H1 (cell line): Measurements from ENCODE around the gene RPS21. TPM values are rescaled to one million over a fixed set of nuclear protein-coding genes. Genes with fewer than 3 reads are reported as not detected.

Experiments
- CTCF ChIA-PET: fragments of 300-600 bp; sonication (Branson Sonifier 250); formaldehyde crosslinking; loops from one replicate; lab custom pipeline; 2021; ENCODE audit not compliant: partially characterized antibody; lab: Charles Lee
- POLR2A ChIA-PET: fragments of 300-600 bp; sonication (Branson Sonifier 250); formaldehyde crosslinking; loops from one replicate; lab custom pipeline; 2021; ENCODE audit warnings: inconsistent platforms; ENCODE audit not compliant: partially characterized antibody; lab: Charles Lee
- DNase-seq, 2 experiments: peaks; one replicate each; pipeline versions ENCODE4 v3.0.0 to v3.0.0-alpha.2; 2010 to 2022; ENCODE audit warnings: low spot score in 2 of 2, low read depth in 1 of 2, mixed read lengths in 1 of 2
- FAIRE-seq: peaks from 2 replicates; lab custom pipeline; 2011; peaks lifted over from hg19 to GRCh38; lab: Jason Lieb, UNC
- H2AFZ ChIP-seq: 2 replicates; pipeline ENCODE4 v1.8.1; 2012; ENCODE audit warnings: low read length, inconsistent platforms
- H2AK5ac ChIP-seq: 2 replicates; pipeline ENCODE4 v1.6.1; 2013; ENCODE audit warnings: low read depth, low read length
- H2BK120ac ChIP-seq: replicated peaks from 2 replicates; pipeline ENCODE3; 2013; ENCODE audit warnings: low read depth, low read length, inconsistent platforms
- H2BK12ac ChIP-seq: 2 replicates; pipeline ENCODE4 v1.6.1; 2013; ENCODE audit warnings: low read depth, low read length
- H2BK15ac ChIP-seq: 2 replicates; pipeline ENCODE4 v1.6.1; 2013; ENCODE audit warnings: low read length
- H2BK20ac ChIP-seq: 2 replicates; pipeline ENCODE4 v1.6.1; 2013; ENCODE audit warnings: low read length
- H2BK5ac ChIP-seq: 2 replicates; pipeline ENCODE4 v1.6.1; 2013; ENCODE audit warnings: low read depth, low read length
- H3K14ac ChIP-seq: 2 replicates; pipeline ENCODE4 v1.6.1; 2013; ENCODE audit warnings: inconsistent platforms; ENCODE audit not compliant: insufficient read length
- H3K18ac ChIP-seq: 2 replicates; pipeline ENCODE4 v1.6.1; 2013; ENCODE audit warnings: low read length; ENCODE audit errors: extremely low read depth
- H3K23ac ChIP-seq: 2 replicates; pipeline ENCODE4 v1.6.1; 2013; ENCODE audit warnings: inconsistent platforms; ENCODE audit not compliant: insufficient read length
- H3K23me2 ChIP-seq: 2 replicates; pipeline ENCODE4 v1.6.1; 2013; ENCODE audit warnings: low read depth, low read length
- H3K27ac ChIP-seq: 2 replicates; pipeline ENCODE4 v1.6.1; 2011; ENCODE audit warnings: low read depth, low read length, inconsistent platforms
- H3K27me3 ChIP-seq, 4 experiments: replicated peaks in 1 of 4; 1 replicate in 1 of 4; 2 replicates in 3 of 4; pipeline versions ENCODE4 v1.6.1 to v1.8.1; 2011 to 2013; ENCODE audit warnings: low read length in 3 of 4, mild to moderate bottlenecking in 3 of 4, inconsistent platforms in 2 of 4, mixed read lengths in 2 of 4, moderate library complexity in 1 of 4; ENCODE audit not compliant: control insufficient read depth in 3 of 4, insufficient read depth in 3 of 4; ENCODE audit errors: extremely low read depth in 1 of 4
- H3K36me3 ChIP-seq, 4 experiments: 2 replicates each; pipeline versions ENCODE4 v1.6.1 to v1.8.1; 2011 to 2013; ENCODE audit warnings: mild to moderate bottlenecking in 4 of 4, low read length in 3 of 4, moderate library complexity in 2 of 4, control low read depth in 1 of 4, inconsistent platforms in 1 of 4; ENCODE audit not compliant: insufficient read depth in 4 of 4, control insufficient read depth in 2 of 4
- H3K4ac ChIP-seq: replicated peaks from 2 replicates; pipeline ENCODE3; 2013; ENCODE audit warnings: low read length, low read depth, mixed read lengths, inconsistent platforms; ENCODE audit not compliant: insufficient read length
- H3K4me1 ChIP-seq, 4 experiments: replicated peaks in 1 of 4; 1 replicate in 1 of 4; 2 replicates in 3 of 4; pipeline versions ENCODE4 v1.6.1 to v1.8.1; 2011 to 2013; ENCODE audit warnings: low read length in 3 of 4, inconsistent platforms in 2 of 4, mixed read lengths in 1 of 4; ENCODE audit not compliant: insufficient read depth in 4 of 4, control insufficient read depth in 3 of 4
- H3K4me2 ChIP-seq, 2 experiments: 2 replicates each; pipeline versions ENCODE4 v1.6.1 to v1.8.1; 2011 to 2013; ENCODE audit warnings: low read depth in 2 of 2, low read length in 2 of 2, control low read depth in 1 of 2, inconsistent platforms in 1 of 2, mild to moderate bottlenecking in 1 of 2; ENCODE audit not compliant: insufficient read depth in 1 of 2
- H3K4me3 ChIP-seq, 4 experiments: fragments of 200-600, 300-600 bp in 1 of 4; sonication (generic), shearing (Covaris generic), sonication (Bioruptor Twin) in 1 of 4; 2 replicates each; pipeline versions ENCODE4 v1.5.1 to v1.8.1; 2011 to 2016; ENCODE audit warnings: low read length in 4 of 4, low read depth in 3 of 4, control low read depth in 2 of 4, inconsistent platforms in 2 of 4, mild to moderate bottlenecking in 2 of 4, mixed read lengths in 1 of 4, moderate library complexity in 1 of 4; ENCODE audit not compliant: insufficient read depth in 2 of 4; ENCODE audit errors: extremely low read depth in 1 of 4
- H3K56ac ChIP-seq: replicated peaks from 2 replicates; pipeline ENCODE3; 2013; ENCODE audit warnings: low read depth, mild to moderate bottlenecking, mixed read lengths, low read length, inconsistent platforms; ENCODE audit not compliant: insufficient read length
- H3K79me1 ChIP-seq: 2 replicates; pipeline ENCODE4 v1.6.1; 2013; ENCODE audit warnings: low read depth, low read length, control low read depth
- H3K79me2 ChIP-seq, 2 experiments: 2 replicates each; pipeline versions ENCODE4 v1.6.1 to v1.8.1; 2012 to 2013; ENCODE audit warnings: low read length in 2 of 2, mild to moderate bottlenecking in 2 of 2, inconsistent platforms in 1 of 2; ENCODE audit not compliant: insufficient read depth in 2 of 2, control insufficient read depth in 1 of 2
- H3K9ac ChIP-seq, 4 experiments: replicated peaks in 1 of 4; 1 replicate in 1 of 4; 2 replicates in 3 of 4; pipeline versions ENCODE4 v1.6.1 to v1.8.1; 2011 to 2013; ENCODE audit warnings: low read depth in 3 of 4, low read length in 3 of 4, control low read depth in 2 of 4, mild to moderate bottlenecking in 2 of 4, moderate library complexity in 2 of 4, inconsistent platforms in 1 of 4; ENCODE audit errors: extremely low read depth in 1 of 4
- H3K9me3 ChIP-seq, 2 experiments: 2 replicates each; pipeline versions ENCODE4 v1.6.1 to v1.8.1; 2012 to 2013; ENCODE audit warnings: mild to moderate bottlenecking in 2 of 2, moderate library complexity in 2 of 2, control low read depth in 1 of 2, inconsistent platforms in 1 of 2, low read depth in 1 of 2, low read length in 1 of 2, mixed read lengths in 1 of 2; ENCODE audit not compliant: insufficient read depth in 2 of 2
- H4K20me1 ChIP-seq, 2 experiments: replicated peaks in 1 of 2; 2 replicates each; pipeline versions ENCODE3 to v1.8.1; 2011 to 2013; ENCODE audit warnings: inconsistent platforms in 2 of 2, low read length in 2 of 2, mild to moderate bottlenecking in 1 of 2; ENCODE audit not compliant: insufficient read depth in 2 of 2, control insufficient read depth in 1 of 2
- H4K5ac ChIP-seq: 2 replicates; pipeline ENCODE4 v1.6.1; 2013; ENCODE audit warnings: low read length, low read depth, mixed read lengths, inconsistent platforms; ENCODE audit not compliant: insufficient read length
- H4K8ac ChIP-seq: 2 replicates; pipeline ENCODE4 v1.8.0; 2013; ENCODE audit warnings: mild to moderate bottlenecking, moderate library complexity, low read length, inconsistent platforms; ENCODE audit not compliant: insufficient read depth; ENCODE audit errors: extremely low read depth
- H4K91ac ChIP-seq: replicated peaks from 2 replicates; pipeline ENCODE3; 2013; ENCODE audit warnings: low read length, mixed read lengths, inconsistent platforms; ENCODE audit not compliant: insufficient read length
- FOSL1 ChIP-seq: IDR thresholded peaks from 2 replicates; pipeline ENCODE4 v1.6.1; 2011; ENCODE audit warnings: mild to moderate bottlenecking, low read depth, low read length, moderate library complexity; ENCODE audit not compliant: insufficient read depth
- JUN ChIP-seq: IDR thresholded peaks from 2 replicates; pipeline ENCODE4 v1.6.1; 2011; ENCODE audit warnings: low read depth, mild to moderate bottlenecking, improper control_type of control experiment, low read length
- POU5F1 ChIP-seq: IDR thresholded peaks from 2 replicates; pipeline ENCODE4 v1.6.1; 2011; ENCODE audit warnings: low read depth, mild to moderate bottlenecking, low read length, moderate library complexity
- WGBS, 2 experiments: shearing (Covaris generic) in 1 of 2; methylation state at CpG; one replicate each; pipeline versions ENCODE4 v1.1.6 to v1.1.7; 2013 to 2015; ENCODE audit warnings: low lambda C conversion rate in 2 of 2, mixed read lengths in 2 of 2, inconsistent platforms in 1 of 2, low coverage in 1 of 2, missing lambda C conversion rate in 1 of 2; ENCODE audit not compliant: insufficient replicate concordance in 2 of 2, insufficient coverage in 1 of 2, insufficient read length in 1 of 2; ENCODE audit errors: extremely low coverage in 1 of 2, missing lambda C conversion rate in 1 of 2; 5-methylcytosine and 5-hydroxymethylcytosine counted together
- polyA plus RNA-seq, 7 experiments: library from polyadenylated mRNA; depleted of rRNA in 3 of 7; stranded (reverse) in 5 of 7; unstranded in 2 of 7; fragments of >200 nt in 5 of 7; fragments of 200-250 nt in 2 of 7; gene quantifications; 1 replicate in 5 of 7; 2 replicates in 1 of 7; 4 replicates in 1 of 7; pipeline versions ENCODE4 v1.2.1 to v1.2.3, GENCODE V29; 2011 to 2013; ENCODE audit warnings: missing spikeins in 2 of 7, mixed read lengths in 2 of 7
- total RNA-seq: library from RNA; stranded (reverse); fragmentation: NEBNext Ultra II Directional; extraction: Animal tissue kit (Norgen Biotek cat#: 25700); gene quantifications from 2 replicates; pipeline ENCODE4 v1.2.1, GENCODE V29; 2021
- TF ChIP-seq, protein P1 (sequence below): IDR thresholded peaks from 2 replicates; pipeline ENCODE4 v1.6.1; 2012; ENCODE audit warnings: low read length, inconsistent platforms

Gene RPS21
- total and polyA plus RNA-seq, 2 of the 8 experiments (the other 6 are each of a cell fraction or from before 2014, with no cell fraction given): 1,787 to 7,219 TPM

- H2BK20ac ChIP-seq: no peak overlapping the region
- no peak overlapping the region for H3K4ac ChIP-seq
- H4K5ac ChIP-seq: no peak overlapping the region
- H2AFZ ChIP-seq: no peak overlapping the region
- H4K8ac ChIP-seq: no peak overlapping the region
- H2BK15ac ChIP-seq: no peak overlapping the region
- no peak overlapping the region for H2AK5ac ChIP-seq
- H3K4me1 ChIP-seq: no peaks in the 10 kb centered on the region
- no peak overlapping the region for H4K91ac ChIP-seq
- ChIA-PET CTCF (interaction anchor here (1.4 to 3.6 kb wide), 7 partner anchors 13 to 47 kb away, joined by 4 to 17 read pairs (median 5); no protein-coding TSS in a partner anchor), POLR2A (interaction anchor here (1.3 to 12.3 kb wide), 9 partner anchors 14 to 37 kb away, joined by 3 to 95 read pairs (median 5); no protein-coding TSS in a partner anchor)
- H4K20me1 ChIP-seq: peaks cover 0 to 10% of the 10 kb centered on the region in 2 experiments
- no peak overlapping the region for H3K27ac ChIP-seq
- no peak overlapping the region for H2BK120ac ChIP-seq
- H2BK12ac ChIP-seq: no peak overlapping the region
- WGBS, 2 experiments: 95% methylated on average over 5 of the region's 5 CpGs; no CpG with 5 or more reads in 1 of the 2 experiments
- no peaks in the 10 kb centered on the region for H3K27me3 ChIP-seq
- H3K4me3 ChIP-seq: no peak overlapping the region
- no peaks in the 10 kb centered on the region for H3K23me2 ChIP-seq
- no peak overlapping the region for H3K18ac ChIP-seq
- H3K36me3 ChIP-seq: peaks cover 24 to 64% (median 51%) of the 10 kb centered on the region in 4 experiments; a peak in 7 of 8 replicates
- no peak overlapping the region for H3K23ac ChIP-seq
- H3K14ac ChIP-seq: no peak overlapping the region
- DNase-seq (no peak), FAIRE-seq (no peak)
- H2BK5ac ChIP-seq: no peak overlapping the region
- no peaks in the 10 kb centered on the region for H3K79me2 ChIP-seq
- no peak overlapping the region for H3K56ac ChIP-seq
- no peaks in the 10 kb centered on the region; a peak in 1 of 4 replicates for H3K9me3 ChIP-seq
- H3K4me2 ChIP-seq: no peak overlapping the region
- no peak overlapping the region for H3K9ac ChIP-seq
- H3K79me1 ChIP-seq: no peaks in the 10 kb centered on the region; the same call in 1 of the 2 replicates
- TF ChIP-seq FOSL1 (no peak), JUN (no peak), POU5F1 (no peak)
- TF ChIP-seq, protein P1, sequence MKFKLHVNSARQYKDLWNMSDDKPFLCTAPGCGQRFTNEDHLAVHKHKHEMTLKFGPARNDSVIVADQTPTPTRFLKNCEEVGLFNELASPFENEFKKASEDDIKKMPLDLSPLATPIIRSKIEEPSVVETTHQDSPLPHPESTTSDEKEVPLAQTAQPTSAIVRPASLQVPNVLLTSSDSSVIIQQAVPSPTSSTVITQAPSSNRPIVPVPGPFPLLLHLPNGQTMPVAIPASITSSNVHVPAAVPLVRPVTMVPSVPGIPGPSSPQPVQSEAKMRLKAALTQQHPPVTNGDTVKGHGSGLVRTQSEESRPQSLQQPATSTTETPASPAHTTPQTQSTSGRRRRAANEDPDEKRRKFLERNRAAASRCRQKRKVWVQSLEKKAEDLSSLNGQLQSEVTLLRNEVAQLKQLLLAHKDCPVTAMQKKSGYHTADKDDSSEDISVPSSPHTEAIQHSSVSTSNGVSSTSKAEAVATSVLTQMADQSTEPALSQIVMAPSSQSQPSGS: no peak
Observed at GRCh38 chr20:62344092-62344491, 42.8 kb upstream of the RPS21 start.
